ENCODE results near the gene FNDC3B.

Gene FNDC3B

GRCh38 chr3:172310428-172310760, 271.0 kb downstream of the FNDC3B start:
- no peak for DNase-seq (ENCODE audit: low read depth in 2 of 2)

GRCh38 chr3:172311217-172311616, 271.8 kb downstream of the FNDC3B start:
- no peak for DNase-seq (ENCODE audit: low read depth in 2 of 2)

GRCh38 chr3:172312001-172312400, 272.6 kb downstream of the FNDC3B start:
- no peak for DNase-seq (ENCODE audit: low read depth in 2 of 2)

GRCh38 chr3:172312711-172313110, 273.3 kb downstream of the FNDC3B start:
- DNase-seq (ENCODE audit: low read depth in 2 of 2): no peak

GRCh38 chr3:172313671-172314070, 274.3 kb downstream of the FNDC3B start:
- DNase-seq (ENCODE audit: low read depth in 2 of 2): no peak

GRCh38 chr3:172314591-172315160, 275.3 kb downstream of the FNDC3B start:
- DNase-seq (ENCODE audit: low read depth in 2 of 2): no peak

GRCh38 chr3:172315401-172316091, 276.2 kb downstream of the FNDC3B start:
- no peak for DNase-seq (ENCODE audit: low read depth in 2 of 2)

GRCh38 chr3:172316758-172317157, 277.4 kb downstream of the FNDC3B start:
- DNase-seq (ENCODE audit: low read depth in 2 of 2): no peak

GRCh38 chr3:172317481-172317880, 278.1 kb downstream of the FNDC3B start:
- DNase-seq (ENCODE audit: low read depth in 2 of 2): no peak

- DNase-seq (ENCODE audit: low read depth in 2 of 2): no peak
Observed at GRCh38 chr3:172317984-172318383, 278.6 kb downstream of the FNDC3B start.

GRCh38 chr3:172319595-172319994, 280.2 kb downstream of the FNDC3B start:
- DNase-seq (ENCODE audit: low read depth in 2 of 2): no peak

GRCh38 chr3:172320468-172320867, 281.1 kb downstream of the FNDC3B start:
- DNase-seq (ENCODE audit: low read depth in 2 of 2): no peak

- DNase-seq (ENCODE audit: low read depth in 2 of 2): no peak
Observed at GRCh38 chr3:172321035-172321434, 281.7 kb downstream of the FNDC3B start.

- no peak for DNase-seq (ENCODE audit: low read depth in 2 of 2)
Observed at GRCh38 chr3:172323894-172324610, 284.7 kb downstream of the FNDC3B start.

- DNase-seq (ENCODE audit: low read depth in 2 of 2): no peak
Observed at GRCh38 chr3:172324611-172325203, 285.3 kb downstream of the FNDC3B start.

GRCh38 chr3:172325461-172325860, 286.1 kb downstream of the FNDC3B start:
- no peak for DNase-seq (ENCODE audit: low read depth in 2 of 2)

- no peak for DNase-seq (ENCODE audit: low read depth in 2 of 2)
Observed at GRCh38 chr3:172326993-172327392, 287.6 kb downstream of the FNDC3B start.

- DNase-seq (ENCODE audit: low read depth in 2 of 2): no peak
Observed at GRCh38 chr3:172328282-172328681, 288.9 kb downstream of the FNDC3B start.

GRCh38 chr3:172329070-172329469, 289.7 kb downstream of the FNDC3B start:
- DNase-seq (ENCODE audit: low read depth in 2 of 2): no peak

- no peak for DNase-seq (ENCODE audit: low read depth in 2 of 2)
Observed at GRCh38 chr3:172330413-172330812, 291.0 kb downstream of the FNDC3B start.

- DNase-seq (ENCODE audit: low read depth in 2 of 2): peak; percentile 15 to 49
Observed at GRCh38 chr3:172332256-172333041, 293.1 kb downstream of the FNDC3B start.

GRCh38 chr3:172333042-172333377, 293.6 kb downstream of the FNDC3B start:
- no peak for DNase-seq (ENCODE audit: low read depth in 2 of 2)

Measured in stimulated activated CD4-positive, alpha-beta T cell treated with anti-CD3 and anti-CD28 coated beads, Interleukin-1b, Interleukin-23, amount 100 ng/mL, for 4 hours (primary cell).